ENCODE measurements around the gene FAAP20.

The FAAP20 gene

DNA sequence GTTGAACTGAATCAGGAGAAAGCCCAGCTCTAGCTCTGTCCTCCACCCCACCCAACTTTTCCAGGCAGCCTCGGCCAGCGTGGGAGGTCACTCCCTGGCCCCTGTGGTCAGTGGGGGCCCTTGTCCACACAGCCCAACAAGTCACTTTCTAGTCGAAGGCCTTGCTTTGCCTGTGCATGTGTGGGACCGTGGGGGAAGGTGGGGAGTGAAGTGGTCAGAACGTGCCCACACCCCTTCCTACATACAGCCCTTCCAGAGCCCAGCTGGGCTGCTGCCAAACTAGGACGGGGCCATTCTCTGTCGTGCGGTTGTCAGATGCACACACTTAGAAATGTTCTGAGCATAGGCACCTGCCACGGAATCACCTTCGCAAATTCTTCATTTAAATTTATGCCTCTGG is 18.0 kb downstream of the FAAP20 start:
- DNase-seq, result no peak

- DNase-seq, result no peak
Measured at GRCh38 chr1:2175681-2176454, 18.7 kb downstream of the FAAP20 start.

GRCh38 chr1:2175055-2175414 is 19.5 kb downstream of the FAAP20 start:
- no peak for DNase-seq

DNA sequence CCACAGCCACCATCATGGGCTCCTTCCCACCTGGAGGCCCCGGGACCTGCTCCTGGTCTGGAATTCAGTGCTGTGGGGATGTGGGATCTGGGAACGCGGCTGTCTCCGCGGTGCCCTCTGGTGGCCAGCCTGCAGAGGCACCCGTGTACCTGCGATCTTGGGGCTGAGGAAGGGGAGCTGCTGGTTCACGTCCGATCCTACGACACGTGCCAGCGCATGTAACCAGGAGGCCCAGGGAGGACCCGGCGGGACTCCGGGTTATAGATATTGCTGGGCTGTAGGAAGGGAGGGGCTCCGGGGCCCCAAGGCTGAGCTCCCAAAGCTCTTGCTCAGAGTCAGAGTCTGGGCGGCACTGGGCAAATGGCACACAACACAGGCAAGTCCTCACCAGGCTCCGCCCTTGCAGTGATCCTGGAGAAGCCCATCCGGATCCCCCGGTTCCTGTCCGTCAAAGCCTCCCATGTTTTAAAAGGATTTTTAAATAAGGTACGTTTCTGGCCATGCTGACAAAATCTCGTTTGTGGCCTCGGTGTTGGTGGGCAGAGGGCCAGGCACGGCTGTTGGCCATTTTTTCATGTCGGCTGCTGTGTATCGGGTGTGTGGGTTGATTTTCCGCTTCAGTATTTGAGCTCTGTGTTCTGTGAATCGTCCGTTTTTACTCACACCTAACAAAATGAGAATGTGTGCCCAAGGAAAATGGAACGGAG is 20.1 kb downstream of the FAAP20 start:
- DNase-seq, result peak; percentile 54 to 68

GRCh38 chr1:2173546-2174347 is 20.8 kb downstream of the FAAP20 start:
- DNase-seq, result no peak

GRCh38 chr1:2172551-2173146 is 21.9 kb downstream of the FAAP20 start:
- DNase-seq, result no peak

- no peak for DNase-seq
Measured at GRCh38 chr1:2172012-2172411, 22.6 kb downstream of the FAAP20 start.

DNA sequence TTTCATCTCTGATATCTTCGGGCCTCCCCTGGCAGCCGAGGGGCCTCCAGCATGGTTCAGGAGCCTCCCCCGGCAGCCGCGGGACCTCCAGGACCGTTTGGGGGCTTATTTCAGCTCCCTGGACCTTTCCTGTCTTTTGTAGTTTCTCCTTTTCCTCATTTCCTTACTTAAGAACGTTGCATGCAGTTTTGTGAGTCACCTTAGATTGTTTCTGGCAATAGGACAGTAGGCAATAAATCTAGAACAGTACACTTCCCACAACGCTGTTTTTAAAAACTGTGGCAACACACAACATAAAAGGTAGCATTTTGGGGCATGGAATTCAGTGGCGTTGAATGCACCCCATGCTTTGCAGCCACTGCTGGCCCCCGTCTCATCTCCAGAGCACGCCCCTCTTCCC is 24.4 kb downstream of the FAAP20 start:
- DNase-seq, result no peak

GRCh38 chr1:2169200-2169836 is 25.3 kb downstream of the FAAP20 start:
- DNase-seq, result no peak

- DNase-seq, result no peak
Measured at GRCh38 chr1:2168535-2168934, 26.0 kb downstream of the FAAP20 start.

GRCh38 chr1:2168090-2168489 is 26.5 kb downstream of the FAAP20 start:
- DNase-seq, result no peak

GRCh38 chr1:2166695-2167094 is 27.9 kb downstream of the FAAP20 start:
- DNase-seq, result no peak

DNA sequence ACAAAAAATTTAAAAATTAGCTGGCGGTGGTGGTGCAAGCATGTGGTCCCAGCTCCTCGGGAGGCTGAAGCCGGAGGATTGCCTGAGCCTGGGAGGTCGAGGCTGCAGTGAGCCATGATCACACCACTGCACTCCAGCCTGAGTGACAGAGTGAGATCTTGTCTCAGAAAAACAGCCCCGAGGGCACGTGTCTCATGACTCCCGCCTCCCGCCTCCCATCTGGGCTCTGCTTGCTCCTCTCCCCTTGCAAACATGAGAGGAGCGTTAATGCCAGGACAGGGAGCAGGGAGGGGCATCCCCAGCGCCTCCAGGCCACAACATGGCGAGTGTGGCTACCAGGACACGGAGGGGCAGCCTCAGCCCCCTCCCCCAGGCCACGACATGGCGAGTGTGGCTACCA is 28.3 kb downstream of the FAAP20 start:
- no peak for DNase-seq

- no peak for DNase-seq
Measured at GRCh38 chr1:2165646-2166045, 28.9 kb downstream of the FAAP20 start.

GRCh38 chr1:2163205-2163604 is 31.4 kb downstream of the FAAP20 start:
- DNase-seq, result no peak

DNA sequence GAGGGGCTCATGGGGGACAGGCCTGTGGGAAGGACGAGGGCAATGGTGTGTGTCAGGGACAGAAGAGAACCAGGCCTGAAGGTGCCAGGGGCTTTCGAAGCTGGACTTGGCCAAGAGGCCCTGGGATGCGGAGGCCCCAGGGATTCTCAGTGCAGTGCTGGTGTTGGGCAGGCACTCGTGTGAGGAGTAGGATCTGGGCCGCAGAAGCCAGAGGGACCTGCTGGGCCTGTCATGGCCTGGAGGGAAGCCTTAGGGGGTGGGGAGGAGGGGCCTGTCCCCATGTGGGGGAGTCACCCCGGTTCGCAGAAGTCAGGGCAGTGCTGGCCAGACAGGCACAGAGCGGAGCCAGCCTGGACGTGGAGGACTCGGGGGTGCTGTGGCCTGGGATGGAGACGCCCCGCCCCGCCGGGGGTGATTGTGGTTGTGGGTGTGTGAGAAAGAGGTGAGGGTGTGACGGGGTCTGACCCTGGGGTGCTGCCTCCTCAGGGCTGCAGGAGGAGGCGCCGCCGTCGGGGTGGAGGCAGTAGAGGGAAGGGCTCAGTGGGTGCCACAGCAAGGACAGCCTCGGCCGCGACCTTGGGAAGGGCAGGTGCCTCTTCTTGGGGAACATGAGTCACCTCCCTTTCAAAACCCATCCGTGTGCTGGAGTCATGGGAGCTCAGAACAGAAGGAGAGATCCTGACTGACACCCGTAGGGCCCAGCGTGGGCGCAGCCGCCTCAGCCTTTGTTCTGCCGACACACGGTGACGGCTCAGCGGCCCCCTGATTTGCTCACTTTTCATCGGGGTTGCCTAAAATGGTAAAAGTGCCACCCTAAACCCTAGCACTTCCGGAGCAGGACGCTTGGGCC is 33.9 kb downstream of the FAAP20 start:
- DNase-seq, result no peak

- DNase-seq, result no peak
Measured at GRCh38 chr1:2159124-2159523, 35.4 kb downstream of the FAAP20 start.

GRCh38 chr1:2158272-2158671 is 36.3 kb downstream of the FAAP20 start:
- DNase-seq, result no peak

GRCh38 chr1:2157856-2158255 is 36.7 kb downstream of the FAAP20 start:
- no peak for DNase-seq

DNA sequence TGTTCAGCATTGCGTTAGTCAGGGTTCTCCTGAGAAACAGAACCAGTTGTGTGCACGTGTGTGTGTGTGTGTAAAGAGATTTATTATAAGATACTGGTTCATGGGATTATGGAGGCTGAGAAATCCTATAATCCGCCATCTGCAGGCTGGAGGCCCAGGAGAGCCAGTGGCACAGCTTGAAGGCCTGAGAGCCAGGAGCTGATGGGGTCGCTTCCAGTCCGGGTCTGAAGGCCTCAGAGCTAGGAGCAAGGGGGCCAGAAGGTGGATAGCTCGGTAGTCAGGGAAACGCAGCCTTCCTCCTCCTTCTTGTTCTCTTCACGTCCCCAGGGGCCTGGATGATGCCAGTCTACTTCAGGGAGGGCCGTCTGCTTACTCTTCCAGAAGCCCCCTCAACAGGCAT is 37.7 kb downstream of the FAAP20 start:
- DNase-seq, result no peak

DNA sequence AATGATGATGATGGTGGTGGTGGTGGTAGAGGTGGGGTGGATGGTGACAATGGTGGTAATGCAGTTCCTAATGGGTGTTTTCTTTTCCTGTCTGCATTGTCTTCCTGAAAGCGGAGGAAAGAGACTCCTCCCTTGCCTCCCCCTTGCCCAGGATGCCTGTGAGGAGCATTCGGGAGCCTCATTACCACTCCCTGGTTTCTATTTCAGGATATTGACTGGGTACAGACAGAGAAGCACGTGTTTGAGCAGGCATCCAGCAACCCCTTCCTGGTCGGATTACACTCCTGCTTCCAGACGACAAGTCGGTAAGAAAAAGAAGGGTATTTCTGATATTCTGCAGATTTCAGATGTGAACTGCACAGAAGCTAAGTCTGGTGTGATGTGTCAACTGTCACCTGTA is 38.8 kb downstream of the FAAP20 start:
- no peak for DNase-seq

DNA sequence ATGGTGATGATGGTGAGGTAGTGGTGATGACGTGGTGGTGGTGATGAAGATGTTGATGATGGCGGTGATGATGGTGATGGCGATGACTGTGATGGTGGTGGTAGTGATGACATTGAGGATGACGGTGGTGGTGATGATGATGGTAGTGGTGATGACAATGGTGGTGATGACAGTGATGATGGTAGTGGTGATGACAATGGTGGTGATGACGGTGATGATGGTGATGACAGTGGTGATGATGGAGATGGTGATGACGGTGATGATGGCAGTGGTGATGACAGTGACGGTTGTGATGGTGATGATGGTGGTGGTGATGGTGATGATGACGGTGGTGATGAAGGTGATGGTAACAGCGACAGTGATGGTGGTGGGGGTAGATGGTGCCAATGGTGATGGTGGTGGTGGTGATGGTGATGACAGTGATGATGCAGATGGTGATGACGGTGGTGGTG is 39.4 kb downstream of the FAAP20 start:
- DNase-seq, result no peak

All from activated T-cell treated with anti-CD3 and anti-CD28 coated beads, Interleukin-2, amount 50 U/mL, for 48 hours (primary cell).